GM10248 (cell line): Measurements from ENCODE around the gene LDLRAD4.

Experiments
- CTCF ChIA-PET: fragments of 300-600 bp; sonication (Branson Sonifier 250); formaldehyde crosslinking; extraction: SDS; loops from one replicate; lab custom pipeline; 2021; ENCODE audit warnings: antibody characterized with exemption; lab: Yijun Ruan, JAX
- POLR2A ChIA-PET: fragments of 350-650 bp; sonication (Branson Sonifier 250); formaldehyde crosslinking; extraction: SDS; loops from one replicate; lab custom pipeline; 2020; ENCODE audit warnings: antibody characterized with exemption; lab: Yijun Ruan, JAX
- DNase-seq: peaks from one replicate; pipeline ENCODE4 v3.0.0; 2012; ENCODE audit errors: extremely low spot score
- CTCF ChIP-seq: IDR thresholded peaks from 2 replicates; pipeline ENCODE4 v1.5.1; 2012; ENCODE audit warnings: mild to moderate bottlenecking, low read depth; ENCODE audit errors: extremely low read depth, missing control alignments, control extremely low read depth

The LDLRAD4 gene

DNA sequence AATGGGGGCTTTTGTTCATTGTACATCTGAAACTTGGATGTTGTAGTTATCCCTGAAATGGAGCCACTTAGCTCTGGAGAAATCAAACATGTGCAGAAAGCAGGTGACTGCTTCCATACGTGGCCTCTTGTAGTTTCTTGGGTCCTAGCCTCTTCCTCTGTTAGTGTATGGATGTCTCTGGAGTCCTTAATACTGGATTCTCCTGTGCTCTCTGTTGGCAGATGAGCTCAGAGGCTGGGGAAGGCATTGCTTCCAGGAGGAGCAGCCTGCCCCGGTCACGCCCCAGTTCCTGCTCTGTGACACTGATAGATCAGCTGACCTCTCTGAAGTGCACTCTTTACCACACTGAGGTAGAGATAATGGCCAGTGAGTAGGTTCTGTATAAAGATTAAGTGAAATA, 176.2 kb downstream of the LDLRAD4 start:
- ChIA-PET POLR2A (no interaction called here), CTCF (no interaction called here)
- TF ChIP-seq CTCF = no peak
- DNase-seq = no peak

DNA sequence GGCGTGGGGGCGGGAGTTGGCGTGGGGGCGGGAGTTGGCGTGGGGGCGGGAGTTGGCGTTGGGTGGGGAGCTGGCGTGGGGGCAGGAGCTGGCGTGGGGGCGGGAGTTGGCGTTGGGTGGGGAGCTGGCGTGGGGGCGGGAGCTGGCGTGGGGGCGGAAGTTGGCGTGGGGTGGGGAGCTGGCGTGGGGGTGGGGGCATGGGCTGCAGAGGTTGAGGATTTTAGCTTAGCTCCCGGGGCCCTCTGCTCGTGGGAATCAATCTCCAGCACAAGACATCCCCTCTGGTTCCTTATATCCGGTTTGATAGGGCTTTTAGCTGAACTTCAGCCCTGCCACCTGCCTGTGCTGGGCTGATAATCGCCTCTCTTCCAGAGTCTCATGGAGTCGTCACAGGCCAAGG, 177.0 kb downstream of the LDLRAD4 start:
- CTCF ChIA-PET = no interaction called here
- TF ChIP-seq CTCF = no peak
- POLR2A ChIA-PET = no interaction called here
- DNase-seq = no peak

GRCh38 chr18:13397504-13398163, 179.1 kb downstream of the LDLRAD4 start:
- TF ChIP-seq CTCF = no peak
- POLR2A ChIA-PET = no interaction called here
- no peak for DNase-seq
- CTCF ChIA-PET = no interaction called here

GRCh38 chr18:13398631-13399030, 180.1 kb downstream of the LDLRAD4 start:
- ChIA-PET POLR2A (no interaction called here), CTCF (no interaction called here)
- DNase-seq = no peak
- no peak for TF ChIP-seq CTCF

DNA sequence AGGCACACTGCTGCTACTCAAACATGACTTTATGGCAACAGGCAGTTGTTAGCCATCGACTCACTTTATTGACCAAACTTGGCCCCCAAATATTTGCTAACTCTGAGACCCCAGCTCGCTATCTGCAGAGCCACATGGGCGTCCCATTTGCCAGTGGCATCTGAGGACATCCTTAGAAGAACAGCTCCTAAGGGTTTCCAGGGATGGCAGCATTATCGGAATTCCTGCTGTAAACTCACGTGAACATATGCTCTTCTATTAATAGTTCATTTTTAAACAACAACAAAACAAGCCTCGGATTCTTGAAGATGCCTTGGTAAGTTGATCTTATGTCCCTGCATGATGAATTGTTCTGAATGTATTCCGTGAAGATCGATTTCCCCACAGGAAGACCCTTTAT, 181.0 kb downstream of the LDLRAD4 start:
- ChIA-PET CTCF (no interaction called here), POLR2A (no interaction called here)
- TF ChIP-seq CTCF = no peak
- DNase-seq = no peak

DNA sequence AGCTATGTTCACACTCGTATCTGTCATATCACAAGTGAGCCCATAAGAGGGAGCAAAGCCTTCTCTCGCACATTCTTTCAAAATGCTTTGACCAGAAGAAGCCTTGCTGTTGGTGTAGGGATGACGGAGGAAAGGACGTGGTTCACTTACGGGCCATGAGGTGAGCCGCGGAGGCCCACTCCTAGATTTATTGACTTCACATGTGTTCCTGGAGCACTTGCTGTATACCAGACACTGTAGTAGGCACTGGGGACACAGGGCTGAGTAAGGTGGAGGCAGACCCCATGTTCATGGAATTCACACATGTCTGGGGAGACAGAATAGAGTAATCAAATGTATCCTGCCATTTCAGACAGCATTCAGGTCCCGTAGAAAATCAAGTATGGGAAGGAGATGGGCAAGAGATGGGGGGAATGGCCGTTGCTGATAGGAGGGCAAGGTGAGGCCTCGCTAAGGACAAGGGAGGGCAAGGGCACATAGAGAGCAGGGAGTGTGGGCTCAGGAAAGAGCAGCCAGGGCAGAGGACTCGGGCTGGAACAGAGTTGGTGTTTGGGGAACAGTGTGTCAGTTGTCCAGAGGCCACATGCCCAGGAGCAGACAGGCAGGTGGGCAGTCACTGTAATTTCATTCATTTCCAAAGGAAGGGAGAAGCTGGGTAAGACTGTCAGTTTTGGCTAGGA, 182.2 kb downstream of the LDLRAD4 start:
- POLR2A ChIA-PET = no interaction called here
- no peak for DNase-seq
- CTCF ChIA-PET = no interaction called here
- TF ChIP-seq CTCF = no peak
